Hematopoietic multipotent progenitor cell treated with erythropoietin and hydrocortisone succinate and interleukin-3 and kit ligand, for 4 days (in vitro differentiated cells): Measurements from ENCODE around the gene LHPP.
A peak's percentile ranks its signal among the peaks of the same experiment; 100 is the strongest.
"Not testable (repeated sequence)": the region's sequence is repeated elsewhere in the genome, so short reads cannot be mapped to it uniquely, and the experiment has no call there.

Experiments used
- DNase-seq: peaks from one replicate; pipeline ENCODE4 v3.0.0-alpha.2; 2015

LHPP gene, protein sequence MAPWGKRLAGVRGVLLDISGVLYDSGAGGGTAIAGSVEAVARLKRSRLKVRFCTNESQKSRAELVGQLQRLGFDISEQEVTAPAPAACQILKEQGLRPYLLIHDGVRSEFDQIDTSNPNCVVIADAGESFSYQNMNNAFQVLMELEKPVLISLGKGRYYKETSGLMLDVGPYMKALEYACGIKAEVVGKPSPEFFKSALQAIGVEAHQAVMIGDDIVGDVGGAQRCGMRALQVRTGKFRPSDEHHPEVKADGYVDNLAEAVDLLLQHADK

DNA sequence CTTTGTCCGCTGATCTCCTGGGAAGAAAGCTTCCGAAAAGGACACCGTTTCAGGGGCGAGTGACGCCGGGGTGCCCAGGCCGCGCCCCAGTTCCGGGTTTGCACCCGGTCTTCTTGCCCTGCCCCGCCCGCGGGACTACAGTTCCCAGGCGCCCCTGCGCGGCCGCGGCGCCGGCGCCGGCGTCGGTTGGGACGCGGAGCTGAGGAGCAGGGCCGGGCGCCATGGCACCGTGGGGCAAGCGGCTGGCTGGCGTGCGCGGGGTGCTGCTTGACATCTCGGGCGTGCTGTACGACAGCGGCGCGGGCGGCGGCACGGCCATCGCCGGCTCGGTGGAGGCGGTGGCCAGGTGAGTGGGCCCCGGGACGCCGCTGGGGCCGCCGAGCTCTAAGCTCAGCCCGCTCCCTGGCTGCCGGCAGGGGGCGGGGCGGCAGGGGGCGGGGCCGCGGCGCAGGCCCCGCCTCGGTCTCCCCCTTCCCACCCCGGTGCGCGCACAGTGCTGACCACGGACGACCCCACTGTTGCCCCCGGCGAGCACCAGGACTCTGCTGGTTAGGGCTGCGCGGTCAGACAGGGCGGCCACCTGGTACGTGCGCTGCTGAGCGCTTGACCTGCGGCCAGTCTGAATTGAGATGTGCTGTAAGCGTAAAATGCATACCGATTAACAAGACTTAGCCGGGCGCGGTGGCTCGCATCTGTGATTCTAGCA, at the start of gene LHPP:
LHPP (plus strand) TSS at position 182 of the 706 bp plus-strand sequence; CDS start at position 222, 40 bp downstream.
- peak; percentile 96 for DNase-seq

DNA sequence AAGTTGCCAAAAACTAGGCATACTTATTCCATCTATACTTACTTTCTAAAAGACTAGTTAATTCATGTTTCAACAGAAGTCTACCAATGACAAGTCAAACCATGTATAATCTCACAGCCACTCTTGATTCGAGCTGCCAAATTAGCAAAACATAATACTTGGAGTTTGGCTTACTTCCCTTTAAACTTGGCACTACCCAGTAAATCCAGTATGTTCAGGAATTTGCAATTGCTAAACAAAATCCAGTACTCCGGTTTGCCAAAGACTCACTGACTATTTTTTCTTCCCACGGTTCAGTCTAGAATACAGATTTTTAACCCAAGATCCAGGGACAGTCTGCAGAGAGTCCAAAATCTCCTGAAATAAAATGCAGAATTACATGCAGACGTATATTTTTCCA, 47.5 kb upstream of the LHPP start:
- no peak for DNase-seq

DNA sequence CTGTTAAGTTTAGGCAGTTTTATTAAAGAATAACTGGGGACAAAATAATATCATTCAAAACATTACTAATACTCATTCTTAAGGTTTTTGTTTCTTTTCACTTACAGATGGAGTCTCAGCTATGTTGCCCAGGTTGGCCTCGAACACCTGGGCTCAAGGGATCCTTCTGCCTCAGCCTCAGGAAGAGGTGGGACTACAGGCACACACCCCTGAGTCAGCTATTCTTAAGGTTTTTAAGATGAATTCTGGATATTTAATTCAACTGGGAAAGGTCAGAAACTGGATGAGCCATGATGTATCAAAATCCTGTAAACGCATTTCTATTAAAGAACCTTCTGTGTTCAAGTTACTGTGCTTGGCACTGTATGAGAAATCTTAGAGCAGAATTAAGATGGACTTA, 46.4 kb upstream of the LHPP start:
- DNase-seq: no peak

DNA sequence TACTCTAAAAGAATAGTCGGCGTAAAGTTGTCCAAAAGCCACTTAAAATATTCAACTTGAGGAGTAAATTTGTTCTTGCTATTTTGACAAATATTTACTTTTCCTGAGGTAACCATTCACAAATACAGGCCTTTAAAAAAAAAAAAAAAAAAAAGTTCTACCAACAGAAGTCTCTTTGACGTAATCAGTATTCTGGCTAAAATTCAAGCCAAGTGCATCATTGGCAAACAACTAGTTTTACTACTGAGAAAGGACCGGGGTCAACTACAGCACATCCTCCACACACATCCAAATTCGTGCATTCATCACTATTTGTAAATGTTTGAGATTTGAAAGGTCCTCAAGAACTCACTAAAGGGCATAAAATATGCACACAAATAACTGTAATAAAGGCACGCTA, 44.9 kb upstream of the LHPP start:
- DNase-seq: no peak

GRCh38 chr10:124417895-124418725, 43.5 kb upstream of the LHPP start:
- peak; percentile 76 for DNase-seq

- DNase-seq: peak; percentile 99
Measured at GRCh38 chr10:124418726-124419501, 42.7 kb upstream of the LHPP start, which contains the start of gene OAT. OAT (minus strand) TSS chr10:124418923; CDS start chr10:124412171, 6,752 bp downstream.

DNA sequence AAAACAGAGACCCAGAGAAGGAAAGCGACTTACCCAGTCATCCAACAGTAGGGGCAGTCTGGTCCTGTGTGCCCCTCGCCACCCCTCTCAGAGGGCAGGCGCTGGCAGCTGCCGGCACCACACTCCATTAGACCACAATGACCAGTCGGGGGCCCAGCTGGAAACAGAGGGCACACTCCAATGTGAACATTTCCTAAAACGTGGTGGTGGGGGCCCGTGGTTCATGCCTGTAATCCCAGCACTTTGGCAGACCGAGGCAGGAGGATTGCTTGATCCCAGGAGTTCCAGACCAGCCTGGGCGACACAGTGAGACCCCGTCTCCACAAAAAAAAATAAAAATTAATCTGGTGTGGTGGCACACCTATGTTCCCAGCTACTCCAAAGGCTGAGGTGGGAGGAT, 42.0 kb upstream of the LHPP start:
- DNase-seq: no peak

DNA sequence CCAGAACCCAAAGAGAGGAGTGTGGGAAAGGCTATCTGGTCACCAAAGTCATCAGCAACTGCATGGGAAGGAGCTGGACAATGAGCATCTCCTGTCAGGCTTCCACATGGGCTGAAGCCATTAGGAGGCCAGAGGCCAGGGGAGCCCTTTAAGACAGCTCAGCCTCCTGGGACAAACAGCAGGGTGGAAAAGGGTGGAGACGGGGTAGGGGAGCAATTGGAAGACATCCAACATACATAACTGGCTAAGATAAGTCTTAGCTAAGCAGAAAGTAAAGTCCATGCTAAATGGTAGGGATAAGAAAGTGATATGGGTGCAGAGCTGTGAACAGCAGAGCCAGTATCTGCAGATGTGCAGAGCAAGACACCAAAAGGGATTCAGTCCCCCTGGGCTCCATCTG, 41.4 kb upstream of the LHPP start:
- peak; percentile 89 for DNase-seq

- DNase-seq: no peak
Measured at GRCh38 chr10:124422742-124423141, 38.9 kb upstream of the LHPP start.

DNA sequence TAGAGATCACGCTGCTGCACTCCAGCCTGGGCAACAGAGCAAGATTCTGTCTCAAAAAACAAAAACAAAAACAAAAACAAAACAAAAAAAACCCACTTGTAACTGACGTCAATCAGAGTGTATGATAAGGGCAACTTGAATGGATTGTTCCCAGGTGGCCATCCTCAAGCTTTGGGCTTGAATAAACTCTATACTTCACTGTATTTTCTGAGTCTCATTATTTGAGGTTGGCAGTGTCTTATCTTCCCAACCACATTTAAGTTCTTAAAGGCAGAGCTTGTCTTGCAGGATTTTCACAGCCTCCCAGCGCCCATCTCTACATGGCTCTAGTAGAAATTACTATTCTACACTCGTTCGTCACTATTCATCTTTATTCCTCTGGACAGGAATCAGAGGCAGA, 37.8 kb upstream of the LHPP start:
- peak; percentile 91 for DNase-seq

GRCh38 chr10:124425227-124425962, 36.2 kb upstream of the LHPP start:
- DNase-seq: no peak

- no peak for DNase-seq
Measured at GRCh38 chr10:124428207-124428777, 33.3 kb upstream of the LHPP start.

- no peak for DNase-seq
Measured at GRCh38 chr10:124429576-124429975, 32.0 kb upstream of the LHPP start.

- no peak for DNase-seq
Measured at GRCh38 chr10:124430077-124430476, 31.5 kb upstream of the LHPP start.

- DNase-seq: no peak
Measured at GRCh38 chr10:124433461-124433860, 28.2 kb upstream of the LHPP start.

- not testable (repeated sequence) for DNase-seq
Measured at GRCh38 chr10:124435683-124436082, 25.9 kb upstream of the LHPP start.

GRCh38 chr10:124436191-124436638, 25.4 kb upstream of the LHPP start:
- no peak for DNase-seq

DNA sequence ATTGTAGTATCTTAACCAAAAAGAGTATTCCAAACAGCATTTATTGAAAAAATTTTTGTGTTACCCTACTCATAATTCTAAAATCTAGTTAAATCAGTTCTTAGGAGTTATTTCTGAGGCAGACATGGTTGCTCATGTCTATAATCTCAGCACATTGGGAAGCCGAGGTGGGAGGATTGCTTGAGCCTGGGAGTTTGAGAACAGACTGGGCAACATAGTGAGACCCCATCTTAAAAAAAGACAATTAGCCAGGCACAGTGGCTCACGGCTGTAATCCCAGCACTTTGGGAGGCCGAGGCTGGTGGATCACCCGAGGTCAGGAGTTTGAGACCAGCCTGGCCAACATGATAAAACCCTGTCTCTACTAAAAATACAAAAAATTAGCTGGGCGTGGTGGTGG, 19.9 kb upstream of the LHPP start:
- DNase-seq: not testable (repeated sequence)

DNA sequence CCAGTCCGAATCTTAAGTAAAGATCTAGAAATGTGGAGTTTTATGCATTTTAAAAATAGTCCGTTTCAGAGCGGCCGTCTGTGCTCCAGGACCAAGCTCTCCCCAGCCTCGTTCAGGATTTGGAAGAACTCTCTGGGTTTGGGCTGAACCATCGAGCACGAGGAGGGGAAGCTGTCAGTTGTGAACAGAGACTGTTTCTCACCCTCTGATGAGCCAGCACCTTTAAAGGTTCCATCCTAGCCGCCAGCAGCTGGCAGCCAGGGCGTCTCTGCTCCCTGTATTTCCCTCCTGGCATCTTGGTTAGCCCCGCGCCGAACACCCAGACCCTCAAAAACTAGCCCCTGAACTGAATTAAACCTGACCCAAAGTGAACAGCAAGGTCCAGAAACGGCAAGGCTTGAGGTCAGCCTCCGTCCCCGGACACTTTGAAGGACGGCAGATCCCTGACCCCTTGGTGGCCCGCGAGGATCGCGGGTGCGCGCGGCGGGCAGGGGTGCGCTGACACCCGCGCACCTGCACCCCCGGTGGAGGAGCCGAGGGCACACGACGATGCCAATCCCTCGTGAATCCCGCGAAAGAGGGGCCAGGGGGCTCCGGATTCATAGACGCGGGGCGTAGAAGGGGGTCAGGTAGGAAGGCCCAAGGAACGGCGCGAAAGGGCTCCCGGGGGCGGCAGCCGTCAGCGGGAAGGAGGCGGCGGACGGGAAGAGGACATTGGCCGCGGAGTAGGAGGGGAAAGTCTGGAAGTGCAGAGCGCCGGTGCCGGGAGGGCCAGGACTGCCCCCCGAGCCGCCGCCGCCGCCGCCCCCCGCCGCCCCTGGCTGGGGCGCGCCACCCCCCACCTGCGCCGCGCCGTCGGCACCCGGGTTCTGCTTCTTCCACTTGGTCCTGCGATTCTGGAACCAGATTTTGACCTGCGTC, 14.5 kb upstream of the LHPP start:
- DNase-seq: no peak

GRCh38 chr10:124447751-124448466, 13.7 kb upstream of the LHPP start:
- no peak for DNase-seq
